ENCODE measurements around the gene THTPA.
A peak's percentile ranks its signal among the peaks of the same experiment; 100 is the strongest.
"Not testable (repeated sequence)": the region's sequence is repeated elsewhere in the genome, so short reads cannot be mapped to it uniquely, and the experiment has no call there.

The THTPA gene

DNA sequence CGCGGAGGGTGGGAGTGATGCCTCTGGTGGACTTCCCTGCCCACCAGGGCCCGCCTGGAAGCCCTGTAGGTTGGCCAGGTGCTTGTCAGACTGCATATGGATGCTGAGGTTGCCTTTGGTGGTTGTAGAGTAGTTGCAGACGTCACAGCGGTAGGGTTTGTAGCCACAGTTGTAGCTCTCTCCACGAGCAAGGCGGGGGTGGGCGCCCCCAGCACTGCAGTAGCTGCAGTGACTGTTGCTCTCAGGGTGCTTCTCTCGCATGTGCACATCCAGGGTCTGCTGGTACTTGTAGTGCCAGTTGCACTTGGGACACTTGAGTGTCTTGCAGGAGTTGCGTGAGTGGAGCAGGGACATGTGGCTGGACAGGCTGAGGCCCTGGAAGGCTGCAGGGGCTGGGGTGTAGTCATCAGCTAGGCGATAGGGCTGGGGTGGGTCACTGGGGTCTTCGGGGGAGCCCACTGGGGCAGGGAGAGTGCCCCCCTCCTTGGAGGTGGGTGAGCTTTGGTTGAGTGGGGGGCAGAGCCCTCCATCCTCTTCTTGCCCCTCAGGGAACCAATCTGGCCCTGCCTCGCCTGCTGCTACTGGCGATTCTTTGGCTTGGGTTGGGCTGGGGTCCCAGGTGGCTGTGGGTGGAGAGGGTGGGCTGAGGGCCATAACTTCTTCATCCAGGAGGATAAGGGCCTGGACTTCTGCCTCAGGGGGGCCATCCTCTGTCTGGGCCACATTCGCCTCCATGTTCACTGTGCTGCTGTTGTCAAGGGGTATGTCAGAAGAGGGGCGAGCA lies 22.2 kb upstream of the THTPA start:
- no peak for DNase-seq (ENCODE audit: low spot score)

- no peak for DNase-seq (ENCODE audit: low spot score)
Observed at GRCh38 chr14:23535943-23536342, 20.1 kb upstream of the THTPA start.

DNA sequence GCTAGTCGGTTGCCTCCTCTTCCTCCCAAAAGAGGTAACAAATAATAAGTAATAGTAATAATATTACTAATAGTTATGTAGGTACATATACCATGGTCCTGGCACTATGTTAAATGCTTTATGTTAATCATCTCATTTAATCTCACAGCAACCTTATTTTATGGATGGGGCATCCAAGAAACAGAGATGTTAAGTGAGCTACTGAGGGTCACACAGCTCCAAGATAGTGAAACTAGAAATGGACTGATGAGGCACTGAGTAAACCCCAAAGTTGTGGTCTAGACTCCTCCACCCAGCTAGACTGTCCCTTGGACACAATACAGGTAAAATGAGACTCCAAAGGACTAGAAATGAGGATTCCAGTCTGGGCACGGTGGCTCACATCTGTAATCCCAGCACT lies 19.6 kb upstream of the THTPA start:
- DNase-seq (ENCODE audit: low spot score): no peak

GRCh38 chr14:23536906-23537305 lies 19.2 kb upstream of the THTPA start:
- not testable (repeated sequence) for DNase-seq (ENCODE audit: low spot score)

- no peak for DNase-seq (ENCODE audit: low spot score)
Observed at GRCh38 chr14:23537351-23538049, 18.6 kb upstream of the THTPA start.

GRCh38 chr14:23538050-23538718 lies 17.9 kb upstream of the THTPA start:
- no peak for DNase-seq (ENCODE audit: low spot score)

DNA sequence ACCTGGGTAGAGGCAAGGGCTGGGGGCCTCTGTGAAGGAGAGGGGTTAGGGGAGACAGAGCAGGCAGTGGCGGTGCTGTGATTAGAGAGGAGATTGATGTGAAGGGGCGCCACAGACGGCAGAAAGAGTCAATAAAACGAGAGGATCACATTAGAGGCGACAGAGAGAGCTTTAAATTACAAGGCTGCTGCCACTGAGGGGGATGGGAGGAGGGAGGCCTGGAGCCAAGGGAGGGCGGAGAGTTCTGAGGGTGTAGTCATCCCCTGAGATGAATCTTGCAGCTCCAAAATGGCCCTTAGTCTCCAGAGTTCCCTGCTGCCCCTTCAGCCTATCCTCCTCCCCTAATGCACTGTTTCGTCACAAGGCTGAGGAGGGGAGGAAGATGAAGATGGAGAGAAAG lies 17.3 kb upstream of the THTPA start:
- DNase-seq (ENCODE audit: low spot score): no peak

GRCh38 chr14:23539248-23540140 lies 16.6 kb upstream of the THTPA start:
- peak; percentile 52 for DNase-seq (ENCODE audit: low spot score)

- DNase-seq (ENCODE audit: low spot score): no peak
Observed at GRCh38 chr14:23540141-23540469, 16.0 kb upstream of the THTPA start.

DNA sequence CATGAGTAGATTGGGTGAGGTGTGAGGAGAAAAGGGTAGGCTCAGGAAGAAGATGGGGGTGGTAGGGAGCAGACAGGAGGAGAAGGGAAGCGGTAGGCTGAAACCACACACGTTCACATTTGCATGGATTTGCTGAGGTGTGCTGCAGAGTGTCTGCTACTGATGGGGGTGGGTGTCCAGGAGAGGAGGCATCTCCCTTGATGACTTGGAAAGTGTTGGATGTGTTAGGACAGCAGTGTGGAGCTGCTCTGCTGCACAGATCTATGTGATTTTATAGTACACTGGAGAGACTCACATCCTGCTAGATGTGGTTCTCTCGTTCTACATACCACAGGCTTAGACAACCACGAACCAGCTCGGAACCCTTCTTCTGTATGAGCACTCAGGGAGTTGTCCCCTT lies 13.8 kb upstream of the THTPA start:
- no peak for DNase-seq (ENCODE audit: low spot score)

GRCh38 chr14:23543403-23543802 lies 12.7 kb upstream of the THTPA start:
- DNase-seq (ENCODE audit: low spot score): no peak

- DNase-seq (ENCODE audit: low spot score): no peak
Observed at GRCh38 chr14:23544511-23545447, 11.3 kb upstream of the THTPA start.

DNA sequence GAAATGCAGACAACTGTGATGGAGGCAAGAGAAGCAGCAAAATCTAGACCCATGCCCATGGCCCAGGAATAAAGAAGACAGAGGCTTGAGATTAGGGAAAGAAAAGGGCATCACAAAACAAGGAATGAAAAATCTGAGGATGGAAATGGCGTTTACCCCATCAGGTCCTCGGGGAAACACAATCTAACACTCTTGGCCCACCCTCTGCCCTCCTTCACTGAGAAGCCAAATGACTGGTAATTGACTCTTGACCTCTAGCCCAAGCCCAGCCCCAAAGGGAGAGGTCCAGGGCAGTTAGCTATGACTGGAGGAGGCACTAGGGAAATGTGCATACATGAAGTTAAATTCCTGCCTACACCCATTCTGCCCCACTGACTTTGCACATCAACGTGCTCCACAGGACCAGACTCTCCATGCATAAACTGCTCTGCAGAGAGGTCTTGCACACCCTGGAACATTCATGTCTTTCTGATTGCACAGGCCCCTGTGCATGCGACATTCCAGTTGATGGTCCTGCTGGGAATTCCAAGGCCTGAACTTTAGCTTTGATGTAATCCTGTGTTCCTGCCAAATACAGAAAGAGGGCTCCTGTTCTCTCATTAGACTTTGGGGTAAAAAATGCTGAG lies 10.2 kb upstream of the THTPA start:
- DNase-seq (ENCODE audit: low spot score): no peak

GRCh38 chr14:23546450-23547035 lies 9.5 kb upstream of the THTPA start:
- DNase-seq (ENCODE audit: low spot score): no peak

DNA sequence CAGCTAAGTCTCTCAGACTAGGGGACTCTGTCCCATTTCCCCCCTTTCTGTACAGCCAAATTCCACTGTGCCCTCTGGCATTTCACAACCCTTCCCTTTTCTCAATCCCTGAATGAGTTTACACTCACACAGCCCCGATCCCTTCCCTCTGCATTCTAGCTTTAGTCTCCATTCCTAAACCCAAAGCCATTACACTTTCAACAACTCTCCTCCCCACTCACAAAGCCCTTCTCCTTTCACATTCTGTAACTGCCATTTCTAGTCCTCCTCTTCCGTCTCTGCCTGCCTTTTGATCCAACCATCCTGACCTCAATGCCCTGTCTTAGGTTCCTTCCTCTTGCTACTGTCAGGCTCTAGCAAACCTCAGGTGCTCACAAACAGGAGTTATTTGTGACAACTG lies 8.1 kb upstream of the THTPA start:
- no peak for DNase-seq (ENCODE audit: low spot score)

- no peak for DNase-seq (ENCODE audit: low spot score)
Observed at GRCh38 chr14:23548351-23549318, 7.4 kb upstream of the THTPA start.

DNA sequence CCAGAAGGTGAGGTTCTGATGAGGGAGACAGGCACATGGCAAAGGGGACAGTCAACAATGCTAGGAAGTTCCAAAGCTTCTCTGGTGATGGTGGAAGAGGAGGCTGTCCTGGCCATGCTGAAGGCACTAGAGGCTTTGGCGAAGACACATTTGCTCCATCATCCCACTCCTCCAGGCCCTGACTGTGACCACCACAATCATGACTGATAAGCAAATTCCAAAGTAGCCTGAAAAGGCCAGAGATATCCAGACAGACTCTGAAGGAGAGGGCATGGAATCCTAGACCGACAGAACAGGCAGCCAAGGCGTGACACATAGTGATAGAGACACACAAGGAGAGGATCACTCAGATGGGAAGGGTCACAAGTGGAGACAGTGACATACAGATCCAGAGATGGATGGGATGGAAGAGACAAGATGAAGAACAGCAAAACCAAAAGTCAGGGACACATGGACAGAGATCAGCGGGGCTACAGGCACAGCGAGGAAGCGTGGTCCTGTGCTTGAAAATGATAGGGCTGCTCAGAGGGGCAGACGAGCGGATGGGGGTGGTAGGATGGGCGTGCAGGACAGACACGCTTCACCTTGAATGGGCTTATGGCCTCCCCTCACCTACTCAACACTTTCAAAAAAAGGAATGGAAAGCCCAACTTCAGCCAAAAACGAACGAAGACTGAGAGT lies 5.8 kb upstream of the THTPA start:
- no peak for DNase-seq (ENCODE audit: low spot score)

DNA sequence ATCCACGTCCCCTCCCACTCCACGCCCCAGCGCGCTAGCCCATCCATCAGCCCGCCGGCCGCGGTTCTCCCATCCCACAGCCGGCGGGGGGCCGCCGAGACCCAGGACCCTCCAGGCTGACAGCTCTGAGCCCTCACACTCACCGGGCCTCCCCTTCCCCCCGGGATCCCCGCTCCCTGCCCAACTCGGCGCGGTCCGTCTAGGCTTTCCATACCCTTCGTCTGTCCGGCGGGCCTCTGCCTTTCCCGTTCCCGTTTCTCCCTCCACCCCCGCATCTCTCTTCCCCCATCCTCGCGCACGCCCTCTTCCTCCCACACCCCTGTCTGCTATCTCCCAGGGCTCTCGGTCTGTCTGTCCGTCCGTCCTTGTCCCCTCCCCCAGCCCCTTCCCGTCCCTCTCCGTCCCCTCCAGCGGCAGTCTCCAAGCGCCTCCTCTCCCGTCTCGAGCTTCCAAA lies 5.2 kb upstream of the THTPA start:
- DNase-seq (ENCODE audit: low spot score): no peak
